Fibroblast of skin of scalp (primary cell): ENCODE data around the gene BLNK. TPM values are rescaled to one million over a fixed set of nuclear protein-coding genes. Genes with fewer than 3 reads are reported as not detected.
"Not testable (repeated sequence)": the region's sequence is repeated elsewhere in the genome, so short reads cannot be mapped to it uniquely, and the experiment has no call there.

Experiments
- DNase-seq: peaks from one replicate; pipeline ENCODE4 v3.0.0-alpha.2; 2013
- polyA plus RNA-seq, 2 experiments: library from polyadenylated mRNA; unstranded; fragments of 120-200 nt; gene quantifications; one replicate each; pipeline ENCODE4 v1.2.1, GENCODE V29; 2013; ENCODE audit not compliant: insufficient read length in 2 of 2

The BLNK gene
- polyA plus RNA-seq (2013, experiment 1 of 2; ENCODE audit: insufficient read length), result not detected
- 0.39 TPM for polyA plus RNA-seq (2013, experiment 2 of 2; ENCODE audit: insufficient read length)

DNA sequence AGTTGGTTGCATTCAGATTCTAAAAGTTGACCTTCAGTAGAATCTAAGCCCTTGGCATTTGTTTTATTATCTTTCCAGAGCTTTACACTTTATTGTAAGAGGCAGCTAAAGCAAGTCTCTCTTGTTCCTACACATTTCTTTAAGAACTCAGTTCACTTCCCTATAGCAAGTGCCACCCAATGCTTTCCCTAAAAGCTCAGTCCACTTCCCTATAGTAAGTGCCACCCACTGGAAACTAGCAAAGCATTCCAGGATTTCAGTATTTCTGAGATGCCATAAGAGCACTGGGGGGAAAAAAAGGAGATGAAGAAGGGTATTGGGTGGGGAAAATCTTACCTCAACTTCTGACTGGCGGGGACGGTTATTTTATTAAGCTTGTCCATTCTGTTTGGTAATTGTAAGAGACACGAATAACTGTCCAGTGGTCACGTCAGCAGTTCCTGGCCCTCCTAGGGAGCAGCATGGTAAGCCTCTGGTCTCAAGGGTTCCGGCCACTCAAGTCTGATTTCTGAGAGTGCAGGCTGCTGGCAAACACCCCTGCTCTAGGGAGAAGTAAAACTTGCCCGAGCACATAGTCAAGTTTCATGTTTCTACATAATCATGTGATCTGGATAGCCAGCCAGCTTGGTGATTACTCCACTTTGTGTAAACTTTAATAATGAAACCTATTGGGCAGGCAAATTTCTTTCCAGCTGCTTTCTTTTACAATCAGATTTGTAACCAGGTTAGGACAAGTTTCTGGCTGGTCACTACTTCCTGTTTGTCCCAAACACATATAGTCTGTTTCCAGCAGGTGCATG is at the start of gene BLNK:
BLNK (minus strand) TSS at position 554 of the 800 bp plus-strand sequence; CDS start at position 383, 171 bp downstream.
- DNase-seq, result no peak

GRCh38 chr10:96319754-96320474 is 48.5 kb upstream of the BLNK start:
- no peak for DNase-seq

DNA sequence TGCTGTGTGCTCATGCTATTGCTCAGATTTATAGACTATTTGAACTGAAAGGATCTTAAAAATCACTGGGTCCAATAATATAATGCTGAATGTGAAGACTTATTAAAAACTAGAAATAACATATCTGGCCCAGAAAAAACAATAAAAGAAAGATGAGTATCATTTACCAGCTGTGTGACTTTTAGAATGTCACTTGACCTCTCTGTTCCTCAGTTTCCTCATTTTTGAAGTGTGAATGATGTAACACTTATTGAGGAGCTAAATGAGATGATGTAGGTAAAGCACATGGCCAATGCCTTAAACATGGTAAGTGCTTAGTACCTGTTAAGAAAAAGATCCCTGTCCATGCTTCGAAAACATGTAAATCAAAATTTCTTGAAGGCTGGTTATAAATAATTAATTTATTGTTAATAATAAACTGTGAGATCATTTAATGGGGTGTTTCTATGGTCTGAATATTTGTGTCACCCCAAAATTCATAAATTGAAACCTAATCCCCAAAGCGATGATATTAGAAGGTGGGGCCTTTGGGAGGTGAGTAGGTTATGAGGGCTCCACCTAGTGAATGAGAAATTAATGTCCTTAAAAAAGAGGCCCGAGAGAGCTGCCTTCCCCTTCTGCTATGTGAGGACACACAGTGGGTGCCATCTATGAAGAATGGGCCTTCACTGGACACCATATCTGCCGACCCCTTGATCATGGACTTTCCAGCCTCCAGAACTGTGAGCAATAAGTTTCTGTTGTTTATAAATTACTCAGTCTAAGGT is 45.9 kb upstream of the BLNK start:
- DNase-seq, result no peak

GRCh38 chr10:96313344-96313743 is 42.0 kb upstream of the BLNK start:
- no peak for DNase-seq

DNA sequence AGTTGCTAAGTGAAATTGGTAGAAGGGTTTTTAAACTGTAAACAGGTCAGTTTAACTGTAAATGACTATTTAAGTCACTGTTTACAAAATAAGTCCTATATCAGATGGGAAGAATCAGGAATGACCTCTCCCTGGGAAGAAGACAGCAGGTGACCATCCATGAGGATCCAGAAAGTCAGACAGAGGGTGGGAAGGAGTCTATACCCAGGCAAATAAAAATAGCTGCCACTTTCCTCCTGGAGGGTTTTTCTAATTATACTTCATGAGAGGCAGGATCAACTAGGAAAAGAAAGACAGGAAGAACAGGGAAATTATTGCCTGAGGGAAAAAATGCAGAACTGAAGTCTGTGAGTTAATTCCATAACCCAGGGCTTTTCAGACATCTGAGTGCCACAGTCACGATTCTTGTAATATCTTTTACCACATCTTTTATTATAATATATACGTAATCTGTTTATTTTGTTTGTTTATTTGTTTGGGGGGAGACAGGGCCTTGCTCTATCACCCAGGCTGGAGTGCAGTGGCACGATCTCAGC is 39.9 kb upstream of the BLNK start:
- DNase-seq, result no peak

DNA sequence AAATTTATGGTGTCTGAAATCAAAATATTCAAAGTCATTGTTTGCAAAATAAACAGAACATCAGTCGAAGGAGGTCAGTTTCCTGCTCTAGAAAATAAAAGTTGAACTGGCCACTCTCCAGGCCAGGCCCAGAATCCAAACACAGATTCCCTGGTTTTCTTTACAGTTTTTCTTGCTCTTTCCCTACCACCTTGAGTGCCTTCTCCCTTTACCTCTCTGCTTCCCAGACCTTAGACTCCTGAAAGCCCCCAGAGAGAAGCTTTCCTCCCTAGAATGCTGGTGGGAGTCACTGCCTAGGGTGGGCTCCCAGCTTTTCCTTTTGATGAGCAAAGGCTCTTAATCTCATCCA is 38.9 kb upstream of the BLNK start:
- no peak for DNase-seq

DNA sequence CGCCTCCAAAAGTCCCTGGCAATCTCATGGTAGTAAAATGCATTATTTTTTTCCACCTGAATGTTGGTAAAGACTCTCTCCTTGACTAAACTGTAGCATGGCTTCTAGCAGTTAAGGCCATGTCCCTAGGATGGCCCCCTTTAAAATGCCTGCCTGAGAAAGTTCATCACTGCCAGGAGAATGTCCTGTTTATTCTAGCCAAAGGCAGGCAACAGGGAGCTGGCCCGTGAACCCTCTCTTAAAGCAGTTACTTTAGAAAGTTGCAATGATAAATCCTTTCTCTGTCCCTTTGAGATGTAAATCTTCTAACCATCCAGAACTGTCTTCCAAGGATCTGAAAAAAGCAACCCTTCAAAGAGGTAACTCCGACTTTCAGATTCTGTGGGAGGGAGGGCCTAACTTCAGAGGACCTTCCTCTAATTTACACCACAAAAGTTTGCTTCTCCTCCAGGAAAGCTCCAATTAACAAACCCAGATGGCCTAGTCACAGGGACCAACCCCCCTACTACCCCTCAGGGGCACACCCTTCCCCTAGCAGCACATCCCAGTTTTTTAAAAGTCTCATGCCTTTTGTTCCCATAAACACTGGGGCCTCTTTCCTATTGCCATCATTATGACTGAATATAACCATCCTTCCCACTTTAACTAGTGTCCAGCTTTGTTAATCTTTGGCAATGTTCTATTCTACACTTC is 38.4 kb upstream of the BLNK start:
- DNase-seq, result no peak

- not testable (repeated sequence) for DNase-seq
Observed at GRCh38 chr10:96308854-96309253, 37.5 kb upstream of the BLNK start.

GRCh38 chr10:96306516-96306915 is 35.1 kb upstream of the BLNK start:
- DNase-seq, result no peak

DNA sequence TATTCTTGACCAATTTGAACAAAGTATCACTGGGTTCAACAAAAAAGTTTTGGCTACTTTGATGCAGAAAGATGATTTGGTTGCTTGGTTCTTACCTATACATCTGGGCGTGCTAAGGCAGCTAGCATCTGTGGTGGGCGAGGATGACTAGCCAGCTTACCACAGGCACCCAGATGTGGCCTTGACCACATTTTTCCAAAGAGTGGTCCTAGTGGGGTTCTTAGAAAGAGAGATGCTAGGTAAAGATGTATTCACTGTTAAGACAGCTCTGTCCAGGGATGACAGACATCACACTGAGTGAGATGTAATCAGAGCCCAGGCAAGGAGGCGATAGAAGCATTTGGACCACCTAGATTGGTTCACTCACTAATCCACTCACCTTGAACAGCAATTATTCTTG is 33.6 kb upstream of the BLNK start:
- DNase-seq, result no peak

- DNase-seq, result no peak
Observed at GRCh38 chr10:96304230-96304629, 32.9 kb upstream of the BLNK start, which contains the start of gene DNTT. Gene DNTT, plus strand, starts transcription at chr10:96304434. Its CDS starts 64 bp downstream, at chr10:96304498.

DNA sequence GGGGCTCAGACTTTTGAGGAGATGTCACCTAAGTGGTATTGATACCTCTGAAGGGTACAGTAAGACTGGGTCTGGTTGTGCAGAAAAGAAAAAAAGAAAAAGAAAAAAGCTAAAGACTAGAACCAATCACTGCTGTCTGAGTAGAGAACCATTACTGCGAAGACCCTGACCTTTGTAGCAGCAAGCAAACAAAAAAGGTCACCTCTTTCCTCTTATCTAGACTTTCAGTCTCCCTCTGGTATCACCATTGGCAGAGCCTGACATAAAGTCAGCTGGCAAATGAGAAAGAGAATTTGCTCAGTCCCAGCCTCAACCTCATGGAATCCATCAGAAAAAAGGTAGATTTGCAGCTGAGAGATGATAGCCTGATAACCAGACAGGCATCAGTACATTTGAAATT is 30.2 kb upstream of the BLNK start:
- no peak for DNase-seq

DNA sequence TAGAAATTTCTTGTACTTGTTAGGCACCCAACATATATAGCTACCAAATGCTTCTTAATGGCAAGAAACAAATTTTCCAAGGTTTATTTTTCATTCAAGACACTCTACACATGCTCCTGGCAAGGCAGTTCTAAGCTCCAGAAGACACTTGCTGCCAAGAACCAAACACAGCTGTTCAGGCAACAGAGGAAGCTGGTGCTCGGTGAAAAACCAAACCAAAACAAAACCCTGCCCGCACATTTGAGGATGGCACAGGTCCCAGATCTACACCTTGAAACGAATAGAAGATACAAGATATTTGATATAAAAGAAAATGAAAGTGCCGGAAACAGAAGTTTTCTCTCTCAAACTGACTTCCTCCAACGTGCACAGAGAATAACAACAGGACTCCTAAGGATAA is 28.0 kb upstream of the BLNK start:
- DNase-seq, result no peak

GRCh38 chr10:96298362-96298761 is 27.0 kb upstream of the BLNK start:
- DNase-seq, result no peak

DNA sequence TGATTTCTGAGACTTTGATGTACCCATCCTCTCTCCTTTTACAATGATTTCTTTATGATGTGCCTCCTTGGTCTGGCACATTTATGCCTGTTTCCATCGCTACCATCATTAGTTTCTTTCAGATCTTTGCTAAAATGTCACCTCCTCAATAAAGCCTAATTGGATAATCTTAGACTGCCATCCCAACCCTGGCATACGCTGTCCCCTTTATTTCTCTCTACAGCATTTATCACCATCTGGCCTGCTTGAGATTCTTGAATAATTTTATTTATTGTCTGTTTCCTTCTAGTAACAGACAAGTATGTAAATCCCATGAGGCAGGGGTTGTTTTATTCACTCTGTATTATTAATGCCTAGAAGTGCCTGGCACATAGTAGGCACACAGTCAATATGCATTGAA is 26.1 kb upstream of the BLNK start:
- DNase-seq, result no peak

DNA sequence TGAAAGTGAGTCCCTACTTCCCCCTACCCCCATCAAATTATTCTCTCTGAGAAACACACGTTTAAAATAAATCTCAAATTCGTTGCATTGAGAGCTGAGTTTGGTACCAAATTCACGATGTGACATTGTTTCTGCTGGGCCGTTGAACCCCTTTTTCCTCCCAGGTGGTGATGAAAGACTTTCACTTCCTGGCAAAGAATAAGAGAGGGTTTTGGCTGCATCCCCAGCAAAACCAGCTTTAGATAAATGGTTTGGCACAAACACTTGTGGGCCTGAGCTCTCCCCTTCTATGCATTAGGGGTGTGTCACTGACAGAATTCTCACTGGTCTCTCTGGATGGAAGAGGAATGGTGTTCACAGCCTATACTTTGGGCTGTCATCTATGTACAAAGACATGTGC is 24.1 kb upstream of the BLNK start:
- no peak for DNase-seq

DNA sequence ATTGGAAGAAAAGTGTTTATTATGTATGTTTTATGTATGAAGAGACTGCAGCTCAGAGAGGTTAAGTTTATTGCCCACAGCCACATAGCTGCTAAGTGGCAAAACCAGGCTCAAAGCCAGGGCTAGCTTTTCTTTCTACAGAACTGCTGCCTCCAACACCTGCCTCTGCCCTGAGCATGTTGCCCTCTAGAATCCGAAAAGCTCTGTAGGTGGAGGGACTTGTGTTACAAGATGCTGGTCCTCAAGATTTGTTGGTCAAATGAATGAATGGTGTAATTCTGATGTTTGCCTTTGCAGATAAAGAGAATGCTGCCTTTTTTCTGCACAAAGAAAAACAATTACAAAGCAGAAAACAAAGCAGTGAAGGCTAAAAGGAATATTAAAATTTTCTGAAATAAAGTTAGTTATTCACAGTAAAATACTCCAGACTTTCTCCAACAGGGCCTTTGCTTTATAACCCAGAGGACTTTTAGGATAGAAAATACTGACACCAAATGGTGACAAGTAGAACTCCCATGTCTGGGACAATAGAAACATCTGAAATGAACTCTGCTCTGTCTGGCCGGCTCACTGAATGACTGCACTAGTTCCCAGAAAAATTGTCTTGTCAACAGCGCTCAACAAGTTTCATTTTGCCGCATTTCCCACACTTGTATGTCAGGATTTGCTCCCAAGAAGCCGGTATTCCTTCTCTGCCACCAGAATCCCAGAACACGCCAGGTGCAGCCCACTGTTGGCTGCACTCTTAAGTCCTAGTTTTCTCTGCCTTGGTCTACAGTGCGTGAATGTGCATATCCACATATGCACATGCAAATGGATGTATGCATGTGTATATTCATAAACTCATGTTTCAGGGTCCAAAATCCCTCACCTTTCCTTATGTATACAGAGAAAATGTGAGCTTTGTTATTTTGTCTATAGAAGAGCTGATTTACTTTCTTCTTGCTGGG is 21.9 kb upstream of the BLNK start:
- peak; percentile 37 for DNase-seq

DNA sequence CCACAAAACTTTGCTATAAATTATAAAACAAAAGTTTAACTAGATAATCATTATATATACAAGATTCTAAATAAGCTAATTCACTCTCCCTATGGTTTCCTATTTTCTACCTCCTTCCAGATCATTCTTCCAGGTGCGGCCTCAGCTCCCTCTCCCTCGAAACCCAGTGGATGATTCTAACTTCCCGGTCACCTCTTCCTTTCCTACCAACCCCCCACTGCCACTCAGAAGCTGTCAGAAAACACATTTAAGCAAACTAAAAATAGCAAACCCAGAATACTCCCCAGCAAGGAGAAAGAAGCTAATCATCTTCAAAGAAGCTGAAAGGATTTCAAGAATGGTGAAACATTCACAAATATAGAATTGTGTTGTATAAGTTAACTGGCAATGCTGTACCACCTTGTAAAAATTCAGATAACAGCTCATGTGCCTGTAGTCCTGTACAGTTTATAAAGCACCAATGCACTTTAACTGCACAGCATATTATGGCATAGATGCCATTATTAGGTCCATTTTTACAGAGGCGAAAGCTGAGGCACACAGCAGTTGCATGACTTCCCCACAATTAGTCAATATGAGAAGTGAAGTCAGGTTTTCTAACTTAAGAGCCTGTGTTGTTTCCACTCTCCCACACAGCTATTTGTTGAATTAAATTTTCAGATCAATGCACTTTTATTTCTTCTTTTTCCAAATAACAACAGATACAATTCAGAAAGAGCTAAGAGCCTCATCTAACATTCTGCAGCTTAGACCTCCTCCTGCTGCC is 19.2 kb upstream of the BLNK start:
- DNase-seq, result no peak

- DNase-seq, result no peak
Observed at GRCh38 chr10:96289218-96289910, 18.0 kb upstream of the BLNK start.
